ENCODE results near the gene ANKRD44. TPM values are rescaled to one million over a fixed set of nuclear protein-coding genes. Genes with fewer than 3 reads are reported as not detected.

The ANKRD44 gene
- total RNA-seq, 2 experiments from 2014 or later: 214 to 246 TPM

DNA sequence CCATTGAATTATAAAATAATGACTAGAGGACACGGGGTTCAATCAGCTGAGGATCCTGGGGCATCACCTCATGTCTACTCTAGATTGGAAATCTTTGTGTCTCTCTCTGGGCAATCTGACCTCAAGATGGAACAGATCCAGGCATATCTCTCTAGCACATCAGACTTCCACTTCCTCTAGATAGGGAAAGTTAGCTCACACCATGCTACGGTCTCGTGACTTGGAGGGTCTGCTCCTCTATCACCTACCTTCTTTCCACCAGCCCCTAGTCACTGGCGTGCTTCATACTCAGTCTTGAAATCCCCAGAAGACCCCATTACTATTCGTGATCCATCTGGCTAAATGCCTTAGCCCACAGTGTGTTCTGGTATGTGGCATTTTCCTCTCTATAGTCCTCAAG lies 148.8 kb downstream of the ANKRD44 start:
- no peak overlapping the region for H3K4me3 Mint-ChIP-seq
- H3K27ac Mint-ChIP-seq: peak overlapping the region; percentile 17
- DNase-seq: no peak
- peaks cover 2% of the 10 kb centered on the region for H3K9me3 Mint-ChIP-seq
- H3K27me3 Mint-ChIP-seq: no peaks in the 10 kb centered on the region
- peaks cover 66% of the 10 kb centered on the region for H3K4me1 Mint-ChIP-seq
- ChIA-PET CTCF (no interaction called here), POLR2A (interaction anchor here (1.5 to 1.7 kb wide), 2 partner anchors 9 to 20 kb away, joined by 3 read pairs; no protein-coding TSS in a partner anchor)
- H3K36me3 Mint-ChIP-seq (ENCODE audit: low read depth): peaks cover 32% of the 10 kb centered on the region

DNA sequence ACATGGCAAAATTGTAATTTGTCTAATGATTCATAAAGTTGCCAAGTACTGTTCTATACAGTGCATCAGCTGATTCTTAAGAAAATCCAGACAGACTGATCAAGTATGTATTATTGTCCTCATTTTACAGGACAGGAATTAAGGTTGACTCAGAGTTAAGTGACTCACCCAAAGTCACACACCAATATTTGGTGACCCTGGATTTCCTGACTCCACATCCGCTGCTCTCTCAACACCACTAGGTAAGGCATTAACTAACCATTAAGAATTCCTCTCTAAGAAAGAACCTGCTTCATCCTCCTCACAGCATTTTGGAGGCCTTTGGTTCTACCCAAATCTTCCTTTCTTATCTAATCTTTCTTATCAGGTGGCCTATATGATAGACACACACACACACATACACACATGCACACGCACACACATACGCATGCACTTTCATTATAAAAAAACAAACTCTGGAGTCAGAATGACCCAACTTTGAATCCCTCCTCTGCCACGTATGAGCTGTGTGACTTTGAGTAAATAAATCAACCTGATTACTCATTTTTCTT lies 150.8 kb downstream of the ANKRD44 start:
- POLR2A ChIA-PET: interaction anchor here (0.8 to 1.2 kb wide), 3 partner anchors 14 to 169 kb away, joined by 3 to 5 read pairs (median 3); no protein-coding TSS in a partner anchor
- Mint-ChIP-seq H3K4me3 (no peak overlapping the region), H3K9me3 (peaks cover 4% of the 10 kb centered on the region), H3K27me3 (no peaks in the 10 kb centered on the region), H3K36me3 (ENCODE audit: low read depth) (peaks cover 42% of the 10 kb centered on the region), H3K4me1 (peaks cover 73% of the 10 kb centered on the region), H3K27ac (peak overlapping the region; percentile 80)
- DNase-seq: peak; percentile 52
- CTCF ChIA-PET: interaction anchor here (0.9 to 3.0 kb wide), 6 partner anchors 8 to 148 kb away, joined by 3 to 20 read pairs (median 6); no protein-coding TSS in a partner anchor

DNA sequence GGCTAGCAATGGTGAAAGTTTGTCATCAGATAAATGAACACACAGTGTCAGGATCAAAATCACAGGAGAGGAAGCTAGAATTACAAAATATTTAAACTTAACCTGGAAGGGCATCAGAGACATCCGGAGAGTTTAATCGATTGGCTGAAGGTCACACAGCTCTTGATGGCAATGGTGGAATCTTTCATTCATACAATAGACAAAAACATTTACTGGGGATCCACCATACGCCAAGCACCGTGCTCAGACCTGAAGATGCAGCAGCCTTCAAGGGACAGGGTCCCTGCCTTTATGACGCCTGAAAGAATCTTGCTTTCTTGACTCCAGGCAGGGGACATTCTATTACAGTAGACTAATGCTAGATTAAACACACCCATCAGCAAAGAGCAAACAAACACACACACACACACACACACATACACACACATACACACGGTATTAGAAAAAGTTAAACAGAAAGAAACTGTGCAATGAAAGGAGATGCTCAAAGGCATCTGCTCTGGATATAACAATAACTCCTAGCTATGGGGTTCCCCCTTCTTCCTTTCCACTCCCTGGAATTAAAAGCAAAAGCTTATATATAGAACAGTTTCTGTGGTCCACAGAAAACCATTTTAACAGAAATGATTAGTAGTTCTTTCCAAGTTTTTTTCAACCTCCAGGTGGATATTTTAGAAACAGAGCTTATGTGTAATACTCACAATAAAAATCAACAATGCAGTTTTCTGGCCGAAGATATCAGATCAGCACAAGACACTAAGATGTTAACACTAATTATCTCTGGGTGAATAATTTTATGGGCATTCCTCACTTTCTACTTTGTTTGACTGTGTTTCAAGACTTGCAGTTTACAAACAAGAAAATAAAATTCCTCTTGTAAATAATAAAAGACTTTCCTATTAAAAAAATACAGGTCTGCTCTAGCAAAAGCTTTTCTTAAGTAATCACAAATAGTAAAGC lies 151.7 kb downstream of the ANKRD44 start:
- no peak overlapping the region for H3K4me3 Mint-ChIP-seq
- no peaks in the 10 kb centered on the region for H3K27me3 Mint-ChIP-seq
- CTCF ChIA-PET: interaction anchor here (1.0 to 3.0 kb wide), 6 partner anchors 8 to 46 kb away, joined by 3 to 20 read pairs (median 6); no protein-coding TSS in a partner anchor
- peaks cover 40% of the 10 kb centered on the region for H3K36me3 Mint-ChIP-seq (ENCODE audit: low read depth)
- H3K9me3 Mint-ChIP-seq: peaks cover 4% of the 10 kb centered on the region
- no peak overlapping the region for H3K27ac Mint-ChIP-seq
- peaks cover 74% of the 10 kb centered on the region for H3K4me1 Mint-ChIP-seq
- DNase-seq: no peak
- POLR2A ChIA-PET: interaction anchor here (0.8 to 1.2 kb wide), 2 partner anchors 40 to 170 kb away, joined by 3 to 5 read pairs; no protein-coding TSS in a partner anchor

DNA sequence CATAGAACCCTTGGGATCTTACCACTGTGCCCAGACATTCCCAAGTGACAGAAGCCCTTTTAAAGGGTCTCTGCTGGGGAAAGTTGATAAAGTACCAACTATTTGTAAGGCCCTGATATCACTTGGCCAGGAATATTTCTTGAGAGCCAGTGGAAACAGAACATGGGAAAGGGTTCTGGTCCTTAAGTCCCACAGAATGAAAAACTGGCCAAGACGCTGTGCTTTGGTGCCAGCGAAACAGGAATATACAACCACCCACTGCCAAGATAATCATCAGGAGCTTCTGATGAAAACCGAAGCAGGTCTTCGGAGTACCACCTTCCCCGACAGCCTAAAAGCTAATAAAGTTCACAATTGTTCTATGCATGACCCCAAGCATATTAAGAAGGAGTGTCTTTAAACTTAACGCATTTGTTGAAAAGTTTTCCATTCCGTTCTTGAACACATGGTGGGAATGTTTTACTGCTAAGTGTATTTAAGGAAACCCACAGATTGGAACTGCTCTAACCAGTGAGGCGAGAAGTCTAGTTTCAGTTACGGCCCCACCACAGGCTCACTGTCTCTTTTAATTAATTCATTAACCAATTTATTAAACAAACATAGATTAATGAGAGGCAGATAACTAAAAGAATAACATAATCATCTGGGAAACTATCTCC lies 152.6 kb downstream of the ANKRD44 start:
- POLR2A ChIA-PET: no interaction called here
- peaks cover 4% of the 10 kb centered on the region for H3K9me3 Mint-ChIP-seq
- H3K4me1 Mint-ChIP-seq: peaks cover 75% of the 10 kb centered on the region
- no peaks in the 10 kb centered on the region for H3K27me3 Mint-ChIP-seq
- no peak overlapping the region for H3K27ac Mint-ChIP-seq
- H3K4me3 Mint-ChIP-seq: no peak overlapping the region
- no peak for DNase-seq
- CTCF ChIA-PET: interaction anchor here (1.0 to 3.0 kb wide), 5 partner anchors 10 to 45 kb away, joined by 3 to 20 read pairs (median 8); no protein-coding TSS in a partner anchor
- peaks cover 44% of the 10 kb centered on the region for H3K36me3 Mint-ChIP-seq (ENCODE audit: low read depth)

DNA sequence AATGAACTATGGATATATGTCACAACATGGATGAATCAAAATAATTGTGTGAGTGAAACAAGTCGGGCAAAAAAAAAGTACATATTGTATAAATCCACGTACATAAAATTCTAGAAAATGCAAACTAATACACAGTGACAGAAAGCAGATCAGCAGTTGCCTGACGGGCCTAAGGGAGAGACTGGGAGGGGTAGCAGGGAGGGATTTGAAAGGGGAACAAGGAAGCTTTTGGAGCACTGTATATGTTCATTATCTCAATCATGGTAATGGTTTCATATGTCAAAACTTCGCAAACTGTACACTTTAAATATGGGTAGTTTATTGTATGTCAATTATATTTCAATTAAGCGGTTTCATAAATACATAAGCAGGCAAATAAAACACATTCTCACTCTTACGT lies 153.8 kb downstream of the ANKRD44 start:
- Mint-ChIP-seq H3K4me1 (peaks cover 75% of the 10 kb centered on the region), H3K27ac (no peak overlapping the region), H3K27me3 (no peaks in the 10 kb centered on the region), H3K36me3 (ENCODE audit: low read depth) (peaks cover 53% of the 10 kb centered on the region), H3K9me3 (peaks cover 4% of the 10 kb centered on the region), H3K4me3 (no peak overlapping the region)
- no peak for DNase-seq
- CTCF ChIA-PET: interaction anchor here (1.0 to 2.0 kb wide), 2 partner anchors 12 to 43 kb away, joined by 4 to 7 read pairs; no protein-coding TSS in a partner anchor
- POLR2A ChIA-PET: interaction anchor here (0.7 kb wide), 1 partner anchor 1167 kb away, joined by 4 read pairs; no protein-coding TSS in a partner anchor

DNA sequence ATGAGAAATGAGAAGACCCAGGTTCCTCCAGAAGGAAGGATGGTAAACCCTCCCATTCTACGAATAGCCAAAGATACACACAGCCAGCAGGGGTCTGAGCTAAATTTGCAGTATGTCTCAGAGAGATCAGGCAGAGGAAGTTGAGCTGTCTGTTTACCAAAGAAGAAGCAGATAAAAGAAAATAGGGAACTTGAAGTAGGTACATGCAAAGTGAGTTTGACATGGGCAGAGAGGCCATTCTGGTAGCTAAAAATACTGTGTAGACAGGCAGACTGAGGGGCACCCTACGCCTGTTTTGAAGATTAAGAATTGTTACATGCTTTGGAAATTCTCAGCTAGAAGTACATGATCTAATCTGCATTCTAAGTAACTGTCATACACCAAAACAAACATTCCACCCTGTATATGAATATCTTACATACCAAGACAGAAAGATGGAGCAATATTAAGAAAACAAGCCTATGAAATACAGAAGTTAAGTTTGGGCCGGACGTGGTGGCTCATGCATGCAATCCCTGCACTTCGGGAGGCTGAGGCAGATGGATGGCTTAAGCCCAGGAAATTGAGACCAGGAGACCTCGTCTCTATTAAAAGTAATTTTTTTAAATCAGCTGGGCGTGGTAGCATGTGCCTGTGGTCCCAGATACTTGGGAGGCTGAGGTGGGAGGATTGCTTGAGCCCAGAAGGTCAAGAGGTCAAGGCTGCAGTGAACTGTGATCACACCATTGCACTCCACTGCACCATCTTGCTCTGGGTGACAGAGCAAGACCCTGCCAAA lies 157.9 kb downstream of the ANKRD44 start:
- Mint-ChIP-seq H3K27me3 (no peaks in the 10 kb centered on the region), H3K9me3 (peaks cover 4% of the 10 kb centered on the region), H3K27ac (peak overlapping the region; percentile 22), H3K4me3 (no peak overlapping the region), H3K36me3 (ENCODE audit: low read depth) (peaks cover 54% of the 10 kb centered on the region), H3K4me1 (peaks cover 62% of the 10 kb centered on the region)
- ChIA-PET POLR2A (interaction anchor here (0.6 to 1.4 kb wide), 5 partner anchors 10 to 1076 kb away, joined by 3 to 4 read pairs (median 3); no protein-coding TSS in a partner anchor), CTCF (interaction anchor here (0.6 to 1.6 kb wide), 4 partner anchors 16 to 260 kb away, joined by 3 to 5 read pairs (median 4); no protein-coding TSS in a partner anchor)
- no peak for DNase-seq

DNA sequence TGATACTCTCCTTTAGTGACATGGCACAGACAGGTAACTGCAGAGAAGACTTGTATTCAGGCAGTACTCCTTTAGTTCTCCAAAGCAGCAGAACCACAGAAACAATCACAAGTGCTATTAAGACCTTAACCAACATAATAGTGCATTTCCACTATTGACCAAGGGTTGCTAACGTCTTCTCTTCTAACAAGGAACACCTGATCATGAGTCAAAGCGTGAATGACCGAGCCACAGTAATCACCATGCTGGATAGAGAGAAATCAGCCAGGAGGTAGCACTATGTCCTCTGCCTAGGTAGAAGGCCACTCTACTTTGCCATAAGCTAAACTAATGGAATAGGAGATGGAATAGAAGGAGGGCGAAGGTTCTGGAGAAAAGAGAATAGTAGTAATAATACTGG lies 161.0 kb downstream of the ANKRD44 start:
- Mint-ChIP-seq H3K4me1 (peaks cover 71% of the 10 kb centered on the region), H3K36me3 (ENCODE audit: low read depth) (peaks cover 55% of the 10 kb centered on the region), H3K9me3 (no peaks in the 10 kb centered on the region), H3K27ac (no peak overlapping the region), H3K27me3 (no peaks in the 10 kb centered on the region), H3K4me3 (no peak overlapping the region)
- POLR2A ChIA-PET: no interaction called here
- DNase-seq: no peak
- CTCF ChIA-PET: interaction anchor here (1.1 to 1.5 kb wide), 2 partner anchors 13 to 19 kb away, joined by 3 to 4 read pairs; no protein-coding TSS in a partner anchor

DNA sequence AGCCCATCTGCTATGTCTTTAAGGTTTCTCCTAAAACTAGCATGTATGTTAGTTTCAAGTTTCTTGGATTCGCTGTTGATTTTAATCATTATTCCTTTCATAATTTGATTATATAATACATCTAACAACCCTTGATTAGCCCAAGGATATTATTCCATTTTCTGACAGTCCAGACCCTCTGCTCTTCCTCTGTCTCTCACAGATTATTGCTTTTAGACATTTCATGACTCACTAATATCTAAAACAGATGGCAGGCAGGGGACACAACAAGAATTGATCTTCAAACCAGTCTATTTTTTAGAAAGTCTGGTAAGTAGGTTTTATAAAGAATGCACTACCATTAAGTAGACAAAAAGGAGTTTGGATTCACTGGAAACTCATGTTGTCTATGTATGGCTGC lies 162.2 kb downstream of the ANKRD44 start:
- no peaks in the 10 kb centered on the region for H3K27me3 Mint-ChIP-seq
- no peak overlapping the region for H3K4me3 Mint-ChIP-seq
- CTCF ChIA-PET: interaction anchor here (1.3 to 1.5 kb wide), 2 partner anchors 20 to 35 kb away, joined by 3 to 4 read pairs; no protein-coding TSS in a partner anchor
- POLR2A ChIA-PET: no interaction called here
- H3K4me1 Mint-ChIP-seq: peaks cover 66% of the 10 kb centered on the region
- H3K36me3 Mint-ChIP-seq (ENCODE audit: low read depth): peaks cover 57% of the 10 kb centered on the region
- H3K9me3 Mint-ChIP-seq: no peaks in the 10 kb centered on the region
- no peak for DNase-seq
- H3K27ac Mint-ChIP-seq: no peak overlapping the region

DNA sequence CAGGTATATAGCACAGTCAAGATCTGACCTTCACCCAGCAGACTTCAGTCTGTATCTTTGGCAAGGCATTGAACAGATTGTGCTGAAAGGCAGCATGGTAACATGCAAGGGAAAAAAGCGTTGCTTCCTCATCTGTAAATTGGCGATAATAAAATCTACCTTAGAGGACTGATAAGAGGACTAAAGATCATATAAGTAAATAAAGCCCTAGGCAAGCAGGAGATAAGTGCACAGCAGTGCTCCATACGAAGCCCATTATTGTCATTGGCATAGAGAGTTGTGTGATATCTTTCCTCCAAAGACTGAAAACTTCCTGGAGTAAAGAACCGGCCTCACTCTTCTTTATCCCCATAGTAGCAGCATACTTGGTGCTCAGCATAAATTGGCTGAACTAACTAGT lies 162.6 kb downstream of the ANKRD44 start:
- Mint-ChIP-seq H3K27ac (no peak overlapping the region), H3K4me3 (no peak overlapping the region), H3K36me3 (ENCODE audit: low read depth) (peaks cover 56% of the 10 kb centered on the region), H3K4me1 (peaks cover 62% of the 10 kb centered on the region), H3K9me3 (no peaks in the 10 kb centered on the region), H3K27me3 (no peaks in the 10 kb centered on the region)
- CTCF ChIA-PET: interaction anchor here (1.3 kb wide), 1 partner anchor 35 kb away, joined by 3 read pairs; no protein-coding TSS in a partner anchor
- POLR2A ChIA-PET: no interaction called here
- DNase-seq: no peak

DNA sequence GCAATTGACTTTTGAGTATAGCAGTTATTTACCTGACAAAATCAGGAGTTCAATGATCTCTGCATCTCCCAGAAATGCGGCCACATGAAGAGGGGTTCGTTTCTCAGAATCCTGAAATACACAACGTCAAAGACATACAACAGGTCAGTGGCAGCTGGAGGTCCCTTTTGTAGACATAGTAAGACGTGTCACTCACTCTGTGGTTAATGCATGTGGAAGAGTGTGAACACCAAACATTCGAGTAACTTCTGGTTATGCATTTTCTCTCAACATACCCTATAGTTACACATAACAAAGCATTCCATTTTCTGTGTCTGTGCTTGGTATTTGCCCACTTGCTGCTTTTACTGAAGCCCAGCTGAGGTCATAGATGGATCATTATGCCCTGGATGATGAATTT lies 163.6 kb downstream of the ANKRD44 start:
- H3K9me3 Mint-ChIP-seq: no peaks in the 10 kb centered on the region
- ChIA-PET POLR2A (no interaction called here), CTCF (interaction anchor here (1.3 kb wide), 1 partner anchor 34 kb away, joined by 3 read pairs; no protein-coding TSS in a partner anchor)
- H3K27me3 Mint-ChIP-seq: no peaks in the 10 kb centered on the region
- H3K27ac Mint-ChIP-seq: peak overlapping the region; percentile 31
- no peak overlapping the region for H3K4me3 Mint-ChIP-seq
- no peak for DNase-seq
- H3K4me1 Mint-ChIP-seq: peaks cover 61% of the 10 kb centered on the region
- H3K36me3 Mint-ChIP-seq (ENCODE audit: low read depth): peaks cover 56% of the 10 kb centered on the region

DNA sequence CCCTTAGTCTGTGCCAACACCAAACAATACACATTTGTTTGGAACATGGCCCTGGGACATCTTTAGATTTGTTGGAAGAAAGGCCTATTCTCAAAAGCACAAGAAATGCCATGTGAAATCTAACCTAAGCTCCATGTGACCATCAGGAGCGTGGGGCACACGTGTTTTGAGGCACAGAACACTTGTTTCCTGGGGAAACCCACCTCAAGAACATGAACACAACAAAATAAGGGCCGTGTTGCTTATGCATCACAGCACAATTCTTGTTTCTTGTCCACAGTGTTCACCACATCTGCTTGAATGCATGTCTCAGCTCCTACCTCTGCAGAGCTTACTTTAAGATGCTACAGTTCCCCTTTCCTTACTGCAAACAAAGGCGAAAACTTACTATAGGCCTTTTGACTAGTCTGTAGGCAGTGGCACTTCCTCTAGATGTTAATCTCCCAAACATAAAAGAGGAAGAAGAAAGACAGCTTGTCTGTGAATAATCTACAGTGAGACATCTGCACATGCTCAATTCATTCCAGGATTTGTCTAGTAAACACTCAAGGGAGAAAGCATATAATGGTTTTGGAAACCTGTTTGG lies 165.0 kb downstream of the ANKRD44 start:
- H3K4me1 Mint-ChIP-seq: peaks cover 63% of the 10 kb centered on the region
- no peaks in the 10 kb centered on the region for H3K9me3 Mint-ChIP-seq
- ChIA-PET CTCF (interaction anchor here (2.5 to 2.7 kb wide), 2 partner anchors 14 to 32 kb away, joined by 8 to 10 read pairs; no protein-coding TSS in a partner anchor), POLR2A (interaction anchor here (0.7 to 2.7 kb wide), 3 partner anchors 13 to 164 kb away, joined by 3 to 9 read pairs (median 3); no protein-coding TSS in a partner anchor)
- no peak for DNase-seq
- H3K36me3 Mint-ChIP-seq (ENCODE audit: low read depth): peaks cover 54% of the 10 kb centered on the region
- no peaks in the 10 kb centered on the region for H3K27me3 Mint-ChIP-seq
- no peak overlapping the region for H3K4me3 Mint-ChIP-seq
- H3K27ac Mint-ChIP-seq: peak overlapping the region; percentile 68

Measured in activated CD4-positive, alpha-beta memory T cell treated with anti-CD3 and anti-CD28 coated beads, Interleukin-2, amount 10 ng/mL, durations not matched to agents 7 days and 5 days (primary cell).